Testis (tissue), 2 donors: ENCODE measurements around the gene NEFH.

Experiments
- CTCF ChIP-seq, 3 experiments: fragments of 450-650 bp in 2 of 3; fragments of 200-600 bp in 1 of 3; sonication (generic) in 1 of 3; IDR thresholded peaks; one replicate each; pipeline ENCODE4 v1.5.1; 2016 to 2019; ENCODE audit warnings: antibody characterized with exemption in 3 of 3, mild to moderate bottlenecking in 2 of 3, moderate library complexity in 1 of 3
- POLR2A ChIP-seq: fragments of 450-650 bp; IDR thresholded peaks from one replicate; pipeline ENCODE4 v1.6.1; 2017; ENCODE audit warnings: antibody characterized with exemption, mild to moderate bottlenecking, moderate library complexity

GRCh38 chr22:29431986-29432385 is 48.0 kb upstream of the NEFH start:
- TF ChIP-seq CTCF (IDR thresholded peaks at IDR 0.05) = no peak
- TF ChIP-seq POLR2A = no peak
